SW 1271 (cell line): Measurements from ENCODE around the gene NSDHL.
"Not testable (repeated sequence)": the region's sequence is repeated elsewhere in the genome, so short reads cannot be mapped to it uniquely, and the experiment has no call there.

Experiments used
- DNase-seq, 2 experiments: peaks; one replicate each; lab custom pipeline; 2025; lab: John Stamatoyannopoulos, UW

The NSDHL gene

DNA sequence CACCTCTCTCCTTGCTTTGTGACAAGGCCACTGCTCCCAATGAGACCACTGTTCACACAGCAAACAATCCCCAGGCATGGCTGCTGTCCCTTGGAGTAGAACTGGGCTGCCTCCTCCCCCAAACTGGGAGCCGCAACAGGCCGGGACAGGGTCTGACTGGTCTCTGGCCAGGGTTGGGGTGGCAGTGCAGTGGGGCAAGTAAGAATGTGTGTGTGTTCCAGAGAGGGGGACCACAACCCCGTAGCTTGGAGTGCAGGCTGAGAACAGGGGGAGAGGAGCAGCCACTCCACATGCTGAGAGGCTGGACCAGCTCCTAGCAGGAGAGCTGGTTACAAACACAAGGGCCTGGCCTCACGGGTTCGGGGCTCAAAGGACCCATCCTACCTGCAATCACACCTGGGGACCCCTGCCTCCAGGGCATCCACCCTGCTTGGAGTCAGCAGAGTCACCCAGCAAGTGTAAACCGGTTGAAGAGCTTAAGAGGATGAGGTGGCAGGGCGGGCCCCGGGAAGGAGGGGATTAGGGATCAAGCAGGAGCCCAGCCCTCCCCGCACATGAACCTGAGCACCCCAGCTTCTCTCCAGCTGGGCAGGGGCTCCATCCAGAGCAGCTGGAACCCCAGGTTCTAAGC, 63.2 kb downstream of the NSDHL start:
- no peak for DNase-seq

DNA sequence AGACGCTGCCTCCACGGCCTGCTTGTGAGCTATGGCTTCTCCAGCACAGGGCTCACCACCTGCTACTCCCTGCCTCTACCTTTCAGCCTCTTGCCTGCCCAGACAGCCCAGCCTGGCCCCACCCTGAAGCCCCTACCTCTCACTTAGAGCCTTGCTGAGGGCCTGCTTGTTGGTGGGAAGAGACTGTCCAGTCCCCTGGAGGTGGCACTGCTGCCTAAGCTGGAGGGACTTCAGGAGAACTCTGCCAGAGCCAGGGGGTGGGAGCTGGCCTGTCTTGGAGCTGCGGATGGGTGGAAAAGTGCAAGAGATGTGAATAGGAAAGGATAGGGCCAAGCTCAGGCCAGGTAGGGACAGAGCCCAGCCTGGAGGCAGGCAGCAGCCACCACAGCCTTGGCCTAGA, 64.3 kb downstream of the NSDHL start:
- no peak for DNase-seq

DNA sequence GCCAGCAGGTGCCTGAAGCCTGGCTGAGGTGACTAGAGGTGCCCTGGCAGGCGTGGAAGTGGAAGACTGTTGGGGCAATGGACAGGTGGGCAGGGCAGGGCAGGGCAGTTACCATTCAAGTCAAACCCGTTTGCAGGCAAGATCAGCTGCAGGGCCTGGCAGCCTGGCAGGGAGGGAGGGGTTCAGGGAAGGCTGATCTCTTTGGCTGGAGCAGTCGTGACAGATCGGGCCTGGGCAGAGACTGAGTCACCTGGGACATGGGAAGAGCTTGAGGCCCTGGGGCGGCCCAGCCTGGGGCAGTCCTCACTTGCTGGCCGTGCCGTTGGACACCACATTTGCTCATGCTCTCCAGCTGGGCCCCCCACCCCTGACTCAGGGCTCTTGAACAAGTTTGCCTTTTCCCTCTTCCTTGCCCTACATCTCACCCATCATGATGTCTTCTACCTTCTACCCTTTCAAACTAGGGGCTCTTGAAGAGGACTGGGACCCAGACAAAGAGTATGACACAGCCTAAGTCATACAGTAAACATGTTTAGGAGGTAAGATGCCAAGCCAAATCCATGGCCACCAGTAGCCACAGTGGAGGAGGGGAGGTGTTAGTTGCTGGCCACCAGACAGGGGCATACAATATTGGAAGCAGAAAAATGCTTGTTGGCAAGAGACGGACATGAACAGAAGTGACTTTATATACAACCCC, 65.0 kb downstream of the NSDHL start:
- no peak for DNase-seq

DNA sequence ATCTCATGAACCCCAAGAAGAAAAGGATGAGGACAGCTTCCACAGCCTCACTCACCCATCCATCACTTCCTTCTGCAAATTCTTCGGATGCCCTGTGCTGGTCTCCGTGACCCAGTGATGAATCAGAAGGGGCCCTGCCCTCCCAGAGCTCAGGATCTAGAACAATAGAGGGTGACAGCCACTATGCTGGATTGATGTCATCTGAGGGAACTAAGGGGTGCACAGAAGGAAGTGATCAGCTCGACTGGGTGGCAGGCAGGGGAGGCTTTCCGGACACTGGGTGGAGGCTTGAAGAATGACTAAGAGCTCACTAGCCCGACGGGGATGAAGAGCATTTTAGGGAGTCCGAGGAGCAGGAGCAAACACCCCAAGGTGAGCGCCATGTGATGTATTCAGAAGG, 65.6 kb downstream of the NSDHL start:
- peak; percentile 63 to 73 for DNase-seq

DNA sequence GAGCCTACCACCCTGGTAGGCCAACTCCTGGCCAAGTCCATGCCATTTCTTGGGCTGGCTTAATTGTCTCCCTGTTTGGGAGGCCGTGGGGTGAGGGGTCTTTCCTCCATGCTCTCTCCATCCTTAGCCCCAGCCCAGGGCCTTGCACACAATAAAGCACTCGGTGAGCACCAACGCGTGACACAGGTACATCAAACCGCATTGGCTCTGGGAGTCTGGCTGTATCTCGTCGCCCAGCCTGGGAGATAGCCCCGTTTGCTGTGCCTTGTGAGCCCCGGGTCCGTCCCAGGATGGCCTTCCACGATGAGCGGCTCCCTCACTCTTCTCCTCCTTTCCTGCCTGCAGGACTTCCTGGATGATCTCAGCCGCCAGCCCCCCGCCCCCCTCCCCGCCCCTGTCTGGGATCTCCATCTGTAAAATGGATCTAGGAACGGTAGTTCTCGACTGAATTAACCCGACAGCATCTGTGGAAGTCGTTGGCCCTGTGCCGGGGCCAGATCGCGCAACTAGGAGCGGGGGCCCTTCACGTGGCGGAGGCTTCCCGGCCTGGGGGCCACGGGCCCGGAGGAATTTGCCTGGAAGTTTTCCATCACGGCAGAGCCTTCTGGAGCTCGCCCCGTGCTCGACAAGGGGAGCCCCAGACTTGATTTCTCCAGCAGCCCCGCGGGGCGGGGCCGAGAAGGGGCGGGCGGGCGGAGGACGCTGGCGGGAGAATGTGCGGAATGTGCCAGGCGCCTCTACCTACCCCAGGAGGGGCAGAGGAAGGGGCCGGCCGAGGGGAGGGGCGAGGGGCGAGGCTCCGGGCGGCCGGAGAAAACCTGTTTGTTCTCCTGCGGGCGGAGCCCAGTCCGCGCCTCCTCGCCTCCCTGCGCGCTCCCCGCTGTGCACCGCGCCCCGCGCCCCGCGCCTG, 66.6 kb downstream of the NSDHL start, which contains the start of gene ZNF185:
TSS of gene ZNF185 (plus strand) at position 846 of the 910 bp plus-strand sequence. CDS start 16,423 bp downstream, outside the sequence.
- peak in 1 of 2 experiments; percentile 8 for DNase-seq

DNA sequence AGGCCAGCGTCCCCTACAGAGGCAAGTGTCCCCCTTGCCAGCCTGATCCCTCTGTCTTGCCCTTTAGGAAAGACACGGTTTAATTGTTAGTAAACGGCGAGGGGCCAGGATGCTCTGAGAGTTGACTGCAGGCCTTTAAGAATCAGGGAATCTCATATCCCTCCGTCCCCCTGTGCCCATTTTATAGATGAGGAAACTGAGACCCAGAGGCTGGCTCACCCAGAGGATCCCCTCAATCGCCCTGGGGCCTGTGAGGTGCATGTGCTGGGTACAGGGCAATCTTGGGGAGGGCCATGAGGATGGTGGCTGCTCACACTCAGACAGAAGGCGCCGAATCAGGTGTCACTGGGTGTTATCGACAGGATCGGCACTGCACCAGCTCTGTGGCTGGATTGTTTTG, 67.6 kb downstream of the NSDHL start:
- DNase-seq: no peak

DNA sequence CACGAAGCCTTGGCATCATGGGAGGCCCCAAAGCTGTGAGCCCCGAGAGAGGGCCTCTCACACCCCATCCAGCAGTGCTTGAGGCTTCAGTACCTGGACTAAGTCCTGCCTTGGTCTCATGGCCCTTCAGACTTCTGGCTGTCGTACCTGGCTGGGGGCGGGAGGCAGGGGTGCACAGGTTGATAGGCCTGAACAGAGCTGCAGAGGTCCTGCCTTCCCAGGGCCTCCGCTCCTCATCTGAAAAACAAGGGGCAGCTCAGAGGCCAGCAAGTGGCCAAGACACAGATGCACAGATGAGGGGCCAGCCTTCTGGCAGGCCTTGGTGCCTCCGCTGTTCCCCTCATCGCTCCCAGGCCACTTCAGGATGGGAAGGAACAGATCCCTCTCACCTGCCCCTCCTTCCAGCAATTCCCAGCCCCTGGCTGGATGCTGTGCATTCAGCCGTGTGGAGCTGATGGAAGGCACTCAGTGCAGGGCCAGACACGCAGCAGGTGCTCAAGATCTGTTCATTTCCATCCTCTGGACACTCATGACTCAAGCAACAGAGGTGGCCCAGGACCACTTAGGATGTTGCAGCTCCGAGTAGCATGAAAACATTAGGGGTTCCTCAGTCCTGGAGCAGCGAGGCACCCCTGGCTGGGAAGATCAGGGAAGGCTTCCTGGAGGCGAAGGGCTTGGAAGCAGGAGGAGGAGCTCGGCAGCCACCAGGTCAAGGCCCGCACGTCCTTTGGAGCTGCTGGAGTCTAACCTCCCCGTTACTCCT, 68.4 kb downstream of the NSDHL start:
- no peak for DNase-seq

DNA sequence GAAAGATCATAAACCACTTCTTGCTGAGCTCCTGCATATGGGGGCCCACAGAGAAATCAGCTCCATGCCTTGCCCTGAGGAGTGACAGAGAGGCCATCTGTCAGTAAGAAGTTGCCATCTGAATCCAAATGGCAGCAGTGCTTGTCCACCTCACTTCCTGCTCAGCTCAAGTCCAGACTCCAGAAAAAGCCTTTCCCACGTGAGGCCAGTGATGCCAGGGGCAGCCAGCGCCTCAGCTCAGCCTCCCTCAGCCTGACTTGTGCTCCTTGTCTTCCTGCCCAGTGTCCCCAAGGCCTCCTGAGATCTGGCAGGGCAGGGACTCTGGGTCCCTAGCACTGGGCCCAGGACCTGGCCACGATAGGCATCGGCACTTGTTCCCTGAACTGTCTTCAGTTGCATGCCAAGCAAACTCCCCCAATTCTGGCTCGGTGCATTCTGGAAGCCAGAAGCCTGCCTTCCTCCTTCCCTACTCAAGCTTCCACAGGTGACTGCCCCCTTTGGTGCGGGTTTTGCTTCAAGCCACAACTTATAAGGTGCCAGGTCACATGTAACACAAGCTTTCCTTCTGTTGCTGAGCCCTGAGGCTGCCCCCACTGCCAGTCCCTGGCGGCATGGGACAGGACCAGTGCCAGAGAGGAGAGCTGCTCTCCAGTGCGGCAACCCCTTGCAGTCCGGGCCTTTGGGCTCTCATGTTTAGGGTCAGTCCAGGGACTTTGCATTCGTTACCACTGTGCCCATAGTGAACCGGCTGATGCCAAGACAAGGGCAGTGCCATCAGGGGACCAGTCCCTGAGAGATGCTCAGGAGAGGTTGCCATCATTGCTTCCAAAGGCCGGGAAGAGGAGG, 69.2 kb downstream of the NSDHL start:
- no peak for DNase-seq

DNA sequence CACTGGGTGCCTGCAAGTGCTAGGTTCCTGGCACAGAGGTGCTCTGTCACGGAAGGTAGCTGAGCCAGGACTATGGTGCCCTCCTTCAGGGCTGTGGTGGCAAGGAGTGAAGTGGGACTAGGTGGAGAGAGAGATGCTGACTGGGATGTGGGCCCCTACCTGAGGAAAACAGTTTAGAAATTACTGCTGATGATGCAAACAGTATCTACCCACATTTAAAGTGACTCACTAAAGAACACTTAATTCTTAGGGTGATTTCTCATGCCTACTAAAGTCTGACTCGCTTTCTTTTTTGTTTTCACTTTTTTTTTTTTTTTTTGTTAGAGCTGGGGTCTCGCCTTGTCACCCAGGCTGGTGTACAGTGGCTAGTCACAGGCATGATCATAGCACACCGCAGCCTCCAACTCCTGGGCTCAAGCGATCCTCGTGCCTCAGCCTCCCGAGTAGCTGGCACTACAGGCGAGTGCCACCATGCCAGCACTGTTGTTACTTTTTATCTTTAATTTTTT, 70.1 kb downstream of the NSDHL start:
- DNase-seq: no peak

DNA sequence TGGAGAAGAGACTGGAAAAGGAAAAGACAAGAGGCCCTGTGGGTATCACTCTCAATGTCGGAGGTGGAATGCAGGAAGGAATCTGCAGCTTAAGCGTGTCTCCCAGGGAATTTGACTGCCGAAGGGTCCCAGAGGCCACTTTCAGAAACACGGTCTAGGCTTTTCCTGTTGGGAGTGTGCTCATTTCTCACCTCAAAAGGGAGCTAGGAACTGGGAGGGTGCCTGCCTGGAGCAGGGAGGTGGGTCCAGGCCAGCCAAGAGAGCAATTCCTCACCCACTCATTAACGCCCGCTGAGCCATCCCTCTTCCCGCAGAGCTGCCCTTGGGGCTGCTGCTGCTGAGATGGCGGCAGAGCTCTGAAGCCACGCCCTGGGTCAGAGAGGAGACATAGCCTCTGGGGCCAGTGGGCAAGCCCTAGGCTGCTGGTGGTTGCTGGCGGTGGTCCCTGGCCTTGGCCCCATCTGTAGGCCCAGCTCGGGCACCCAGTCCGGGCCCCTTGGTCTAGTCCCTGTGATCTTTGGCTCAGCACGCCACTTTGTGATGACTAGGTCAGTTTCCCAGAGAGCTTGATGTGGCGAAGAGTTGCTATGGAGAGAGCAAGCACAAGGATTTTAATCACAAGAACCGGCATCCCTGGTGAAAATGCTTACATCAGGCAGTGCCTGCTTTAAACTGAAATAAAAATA, 71.1 kb downstream of the NSDHL start:
- no peak for DNase-seq

DNA sequence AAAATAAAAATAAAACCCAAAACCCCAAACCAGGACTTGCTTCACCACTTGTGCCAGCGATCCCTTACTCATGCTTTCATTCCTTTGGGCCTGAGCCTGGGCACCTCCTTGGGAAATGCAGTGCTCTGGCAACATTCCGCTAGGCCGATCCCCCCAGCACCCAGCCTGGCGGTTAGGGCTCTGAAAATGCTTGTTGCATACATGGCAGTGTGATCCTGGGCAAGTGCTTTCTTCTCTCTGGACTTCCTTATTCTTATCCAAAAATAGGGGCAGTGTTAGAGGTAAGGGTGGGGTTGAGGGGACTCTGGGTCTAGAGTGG, 71.6 kb downstream of the NSDHL start:
- no peak for DNase-seq

DNA sequence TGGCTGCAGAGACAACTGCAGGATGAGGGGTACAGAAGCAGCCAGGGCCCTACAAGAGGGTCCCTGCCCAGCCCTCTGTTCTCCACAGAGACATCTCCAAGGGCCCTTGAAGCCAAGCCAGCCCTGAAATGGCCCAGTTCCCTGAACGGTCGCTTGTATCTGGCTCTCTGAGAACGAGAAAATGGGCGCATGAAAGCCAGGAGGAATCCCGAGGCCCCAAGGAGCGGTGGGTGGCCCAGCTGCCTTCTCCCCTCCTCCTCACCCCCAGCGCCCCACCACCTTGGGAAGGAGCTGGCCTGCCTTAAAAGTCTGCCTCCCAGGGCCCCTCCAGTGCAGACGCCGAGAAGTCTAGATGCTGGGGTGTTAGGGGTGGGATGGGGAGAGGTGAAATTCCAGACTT, 72.7 kb downstream of the NSDHL start:
- no peak for DNase-seq

DNA sequence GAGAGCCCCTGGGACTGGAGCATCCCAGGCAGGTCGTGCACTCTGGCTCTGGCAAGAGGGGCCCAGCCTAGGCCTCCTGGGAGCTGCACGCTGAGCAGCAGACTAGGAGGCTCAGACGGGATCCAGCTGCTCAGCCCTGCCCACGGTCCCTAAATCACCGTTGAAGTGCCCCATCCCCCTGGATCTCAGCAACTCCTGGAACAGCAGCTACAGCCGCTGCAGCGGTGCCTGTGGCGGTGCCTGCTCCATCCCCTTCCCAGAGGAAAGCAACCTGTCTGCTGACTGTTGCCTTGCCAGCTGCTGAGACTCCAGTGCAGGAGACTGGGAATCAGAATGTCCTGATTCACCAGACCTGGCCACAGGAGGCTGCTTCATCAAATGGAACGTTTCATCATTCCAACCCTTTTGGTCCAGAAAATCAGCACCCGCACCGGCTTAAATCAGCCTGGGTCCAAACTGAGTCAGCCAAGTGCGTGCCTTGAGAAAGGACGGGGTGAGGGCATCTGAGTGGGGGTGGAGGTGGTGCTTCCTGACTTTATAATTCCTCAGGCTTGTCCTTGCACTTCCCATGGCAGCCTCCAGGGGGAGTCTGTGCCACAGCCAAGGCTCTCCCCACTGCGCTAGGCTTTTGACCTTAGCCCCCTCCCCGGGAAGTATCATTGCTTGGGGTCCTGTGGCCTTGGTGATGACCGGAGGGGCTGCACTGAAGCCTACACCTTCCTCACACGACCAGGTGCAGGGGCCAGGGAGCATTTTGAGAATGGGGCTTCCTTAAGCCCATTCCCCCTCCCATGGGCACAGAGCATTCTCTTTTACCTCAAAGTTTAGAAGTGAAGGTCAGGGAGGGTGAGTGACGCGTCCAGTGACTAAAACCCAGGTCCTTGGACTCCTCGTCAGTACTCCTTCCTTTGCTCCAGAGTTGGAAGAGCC, 73.6 kb downstream of the NSDHL start:
- peak in 1 of 2 experiments; percentile 18 for DNase-seq

DNA sequence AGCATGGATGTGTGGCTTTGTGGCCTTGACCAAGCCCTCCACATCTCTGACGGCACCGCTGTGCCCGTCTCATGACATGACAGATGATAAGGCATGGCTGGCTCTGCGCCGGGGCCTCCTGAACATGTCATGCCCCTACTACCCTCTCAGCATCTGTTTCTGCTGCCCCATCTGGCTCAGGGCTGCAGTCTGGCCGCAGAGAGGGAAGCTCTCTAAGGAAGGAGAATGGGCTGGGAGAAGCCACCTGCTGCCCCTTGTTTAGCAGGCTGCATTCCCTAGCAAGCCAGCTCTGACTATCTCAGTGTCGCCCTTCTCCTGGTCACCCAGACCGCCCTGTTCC, 74.2 kb downstream of the NSDHL start:
- DNase-seq: no peak

DNA sequence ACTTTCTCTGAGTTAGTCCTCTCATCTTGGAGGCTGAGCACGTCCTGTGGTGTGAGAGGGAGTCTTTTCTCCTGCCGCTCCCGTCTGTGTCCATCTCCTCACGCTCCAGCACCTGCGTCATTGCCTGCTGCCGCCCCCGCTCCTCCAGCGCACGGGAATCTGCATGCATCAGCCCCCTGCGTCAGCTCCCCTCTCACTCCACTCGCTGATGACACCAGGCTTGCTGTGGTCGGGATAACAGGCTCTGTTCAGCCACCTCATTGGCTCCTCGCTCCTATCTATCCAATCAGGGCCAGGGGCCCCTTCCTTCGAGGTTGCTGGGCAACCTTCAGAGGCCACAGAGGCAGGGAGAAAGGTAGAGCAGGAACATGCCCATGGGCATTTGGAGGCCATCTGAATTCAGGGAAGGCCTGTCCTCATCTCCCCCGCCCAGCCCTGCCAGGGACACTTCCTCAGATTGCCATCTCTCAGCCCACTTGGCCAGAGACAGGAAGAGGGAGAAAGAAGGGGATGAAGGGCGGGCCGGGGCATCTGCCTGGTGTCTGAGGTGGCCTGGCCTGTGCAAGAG, 76.3 kb downstream of the NSDHL start:
- no peak for DNase-seq

DNA sequence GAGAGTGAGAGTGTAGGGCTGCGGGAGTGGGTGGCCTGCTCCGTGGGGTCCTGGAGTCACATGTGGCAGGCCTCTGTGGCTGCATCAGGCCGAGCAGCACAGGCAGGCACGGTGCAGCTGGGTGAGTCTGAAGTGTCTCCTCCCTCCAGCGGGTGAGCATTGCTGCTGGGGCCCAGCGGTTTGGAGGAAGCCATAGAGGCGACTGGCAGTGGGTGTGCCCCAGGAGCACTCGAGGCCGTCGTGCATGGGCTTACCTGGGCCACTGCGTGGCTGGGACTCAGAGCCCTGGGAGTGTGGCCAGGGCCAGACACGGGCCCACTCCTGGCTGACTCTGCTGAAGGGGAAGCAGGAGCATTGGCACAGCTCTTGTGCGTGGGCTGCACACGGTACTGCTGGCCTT, 77.6 kb downstream of the NSDHL start:
- no peak for DNase-seq

DNA sequence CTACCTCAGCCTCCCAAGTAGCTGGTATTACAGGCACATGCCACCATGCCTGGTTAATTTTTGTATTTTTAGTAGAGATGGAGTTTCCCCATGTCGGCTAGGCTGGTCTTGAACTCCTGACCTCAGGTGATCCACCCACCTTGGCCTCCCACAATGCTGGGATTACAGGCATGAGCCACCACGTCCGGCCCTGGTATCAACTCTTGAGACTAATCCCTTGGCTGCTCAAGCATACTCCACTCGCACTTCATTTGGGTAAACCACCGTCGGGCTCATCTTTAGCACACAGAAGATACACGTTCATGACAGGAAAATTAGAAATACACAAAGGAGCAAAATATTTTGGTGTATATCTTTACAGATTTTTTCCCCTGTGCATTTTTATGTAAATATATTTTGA, 79.2 kb downstream of the NSDHL start:
- not testable (repeated sequence) for DNase-seq

DNA sequence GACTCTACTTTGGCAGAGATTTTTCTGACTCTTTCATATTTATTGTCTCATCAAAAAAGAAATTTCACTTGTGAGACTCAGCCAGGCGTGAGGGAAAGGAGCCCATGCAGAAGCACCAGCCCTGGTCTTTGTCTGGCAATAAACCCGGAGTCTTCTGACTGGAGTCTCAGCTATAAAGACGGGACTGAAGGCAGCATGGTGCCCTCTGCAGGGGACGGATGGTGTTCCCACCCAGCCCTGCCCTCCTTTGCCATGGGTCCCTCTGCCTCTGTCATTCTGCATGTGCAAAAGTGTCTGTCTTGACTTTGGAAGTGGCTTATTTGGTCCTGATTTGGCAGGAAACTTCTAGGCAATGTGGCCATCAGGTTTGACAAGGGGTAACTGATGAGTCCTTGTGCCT, 81.2 kb downstream of the NSDHL start:
- DNase-seq: no peak

DNA sequence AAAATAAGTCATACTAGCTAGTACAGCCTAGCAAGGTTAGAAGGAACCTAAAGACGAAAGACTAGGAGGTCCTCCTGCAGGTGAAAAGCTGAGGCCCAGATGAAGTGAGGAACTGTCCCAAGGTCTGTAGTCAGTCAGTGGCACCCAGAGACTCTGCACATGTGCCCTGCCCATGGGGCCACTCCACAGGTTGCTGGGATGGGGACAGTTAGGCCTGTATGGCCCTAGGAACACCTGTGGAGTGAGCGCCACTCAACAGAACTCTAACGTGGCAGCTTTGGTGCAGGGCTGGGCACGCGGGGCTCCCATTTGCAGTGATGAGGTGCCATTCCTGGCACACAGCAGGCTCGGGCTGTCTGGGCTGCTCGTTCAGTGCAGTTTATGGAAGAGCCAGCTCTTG, 81.8 kb downstream of the NSDHL start:
- no peak for DNase-seq
